ENCODE data around the gene RAD51B.

DNA sequence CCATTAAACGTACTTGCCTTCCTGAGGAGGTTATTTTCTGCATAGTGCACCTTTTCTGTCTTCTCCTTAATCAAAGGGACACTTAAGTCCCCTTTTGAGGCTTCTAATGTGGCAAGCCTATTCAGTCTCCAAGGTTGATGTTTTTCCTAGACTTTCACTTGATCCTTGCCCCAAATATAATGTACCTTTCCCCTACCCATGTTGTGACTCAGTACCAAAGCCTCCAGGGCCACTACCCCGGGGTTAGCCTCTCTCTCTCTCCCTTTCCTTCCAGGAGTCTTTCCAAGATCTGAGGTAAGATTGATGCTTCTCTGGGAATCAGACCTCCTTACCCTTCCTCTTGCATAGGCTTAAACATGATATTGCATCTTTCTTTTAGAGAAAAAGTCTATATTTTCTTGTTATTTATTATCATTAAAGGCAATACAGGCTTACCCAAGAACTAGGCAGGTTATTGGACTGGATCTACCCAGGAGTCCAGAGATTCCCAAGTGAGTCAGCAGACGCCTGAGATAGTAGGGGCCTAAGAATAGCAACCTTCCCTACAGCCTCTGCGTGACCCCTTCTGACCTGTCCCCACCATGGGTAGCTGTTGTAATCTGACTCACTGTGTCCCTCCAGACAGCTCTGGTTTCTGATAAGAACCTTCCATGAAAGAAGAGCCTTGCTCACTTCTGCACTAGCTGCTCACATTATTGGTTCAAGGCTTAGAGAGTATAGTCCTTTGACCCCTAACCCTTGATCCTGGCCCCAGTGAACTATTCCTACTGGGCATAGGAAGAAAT is 800.4 kb downstream of the RAD51B start:
- TF ChIP-seq, protein P1, sequence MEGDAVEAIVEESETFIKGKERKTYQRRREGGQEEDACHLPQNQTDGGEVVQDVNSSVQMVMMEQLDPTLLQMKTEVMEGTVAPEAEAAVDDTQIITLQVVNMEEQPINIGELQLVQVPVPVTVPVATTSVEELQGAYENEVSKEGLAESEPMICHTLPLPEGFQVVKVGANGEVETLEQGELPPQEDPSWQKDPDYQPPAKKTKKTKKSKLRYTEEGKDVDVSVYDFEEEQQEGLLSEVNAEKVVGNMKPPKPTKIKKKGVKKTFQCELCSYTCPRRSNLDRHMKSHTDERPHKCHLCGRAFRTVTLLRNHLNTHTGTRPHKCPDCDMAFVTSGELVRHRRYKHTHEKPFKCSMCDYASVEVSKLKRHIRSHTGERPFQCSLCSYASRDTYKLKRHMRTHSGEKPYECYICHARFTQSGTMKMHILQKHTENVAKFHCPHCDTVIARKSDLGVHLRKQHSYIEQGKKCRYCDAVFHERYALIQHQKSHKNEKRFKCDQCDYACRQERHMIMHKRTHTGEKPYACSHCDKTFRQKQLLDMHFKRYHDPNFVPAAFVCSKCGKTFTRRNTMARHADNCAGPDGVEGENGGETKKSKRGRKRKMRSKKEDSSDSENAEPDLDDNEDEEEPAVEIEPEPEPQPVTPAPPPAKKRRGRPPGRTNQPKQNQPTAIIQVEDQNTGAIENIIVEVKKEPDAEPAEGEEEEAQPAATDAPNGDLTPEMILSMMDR (IDR thresholded peaks at IDR 0.05), result no peak
- no peak for TF ChIP-seq POLR2A (IDR thresholded peaks at IDR 0.05)

Measured in thyroid gland (tissue), 4 donors.